SK-MEL-5 (cell line): ENCODE measurements around the gene PTDSS2. TPM values are rescaled to one million over a fixed set of nuclear protein-coding genes. Genes with fewer than 3 reads are reported as not detected.

Source experiments
- DNase-seq: peaks from one replicate; pipeline ENCODE4 v3.0.0-alpha.2; 2016; ENCODE audit warnings: low read depth, low spot score
- in situ Hi-C: cut with HindIII; loops from 2 replicates; pipeline ENCODE4 v1.10.0; 2016; ENCODE audit warnings: low sequenced_read_pairs, high pct_unique_total_duplicates, low pct_unique_long_range_greater_than_20kb
- small RNA-seq, 2 experiments: library from RNA; depleted of rRNA; stranded (forward); fragments of <200 nt; gene quantifications; one replicate each; pipeline ENCODE3, GENCODE V24; 2014
- total RNA-seq: library from RNA; depleted of rRNA; stranded (reverse); fragments of >200 nt; shearing (Covaris generic); gene quantifications from 2 replicates; pipeline ENCODE4 v1.2.3, GENCODE V29; 2014; rRNA removed

The PTDSS2 gene
- total RNA-seq, 1 experiment from 2014 or later, result 41.7 TPM

DNA sequence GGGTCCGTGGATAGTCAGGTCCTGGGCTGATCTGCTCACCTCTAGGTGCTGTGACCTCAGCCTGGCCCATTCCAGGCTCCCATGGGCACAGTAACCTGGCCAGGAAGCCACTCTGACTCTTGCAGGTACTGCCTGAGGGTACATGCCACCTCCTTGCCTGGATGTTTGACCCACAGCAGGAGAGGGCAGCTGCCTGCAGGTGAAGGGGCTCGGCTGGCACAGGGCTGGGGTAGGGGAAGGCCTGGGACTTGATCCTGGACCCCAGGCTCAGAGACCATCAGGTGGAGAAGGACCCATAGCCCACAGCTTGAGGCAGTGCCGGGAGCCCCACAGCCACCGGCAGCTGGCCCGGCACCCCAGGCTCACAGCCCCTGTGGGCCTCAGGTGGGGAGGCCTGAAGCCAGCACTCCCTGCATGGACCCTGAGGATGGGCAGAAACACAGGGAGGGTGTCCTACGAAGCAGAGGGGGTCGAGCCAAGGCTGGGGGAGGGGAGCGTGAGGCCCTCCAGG lies 89.9 kb downstream of the PTDSS2 start:
- in situ Hi-C loops, result no loop called here
- DNase-seq, result no peak

Small RNAs within 50 kb of the gene (small RNA-seq; reads per million reads assigned to genes)
- gene RN7SL838P, result 0 to 0.10 reads per million in 2 experiments

Other genes starting within 250 kb of the PTDSS2 start
- 15.5 and 16.3 TPM in 2 replicates for gene BET1L, start 242.9 kb upstream of the PTDSS2 start, total RNA-seq
- gene RIC8A, start 242.6 kb upstream of the PTDSS2 start, total RNA-seq, result 93.8 and 117 TPM in 2 replicates
- gene SIRT3, start 213.9 kb upstream of the PTDSS2 start, total RNA-seq, result 8.4 and 8.8 TPM in 2 replicates
- gene PSMD13, start 213.3 kb upstream of the PTDSS2 start, total RNA-seq, result 133 and 140 TPM in 2 replicates
- gene NLRP6, start 171.9 kb upstream of the PTDSS2 start, total RNA-seq, result 0.11 TPM in 1 of 2 replicates, not detected in the other
- gene PGGHG, start 161.2 kb upstream of the PTDSS2 start, total RNA-seq, result 12.6 and 14.9 TPM in 2 replicates
- gene IFITM5, start 150.8 kb upstream of the PTDSS2 start, total RNA-seq, result not detected in 2 replicates
- 4.2 and 8.0 TPM in 2 replicates for gene IFITM2, start 142.5 kb upstream of the PTDSS2 start, total RNA-seq
- 0.32 and 0.79 TPM in 2 replicates for gene IFITM1, start 136.2 kb upstream of the PTDSS2 start, total RNA-seq
- 30.3 and 40.0 TPM in 2 replicates for gene IFITM3, start 129.4 kb upstream of the PTDSS2 start, total RNA-seq
- gene B4GALNT4, start 80.8 kb upstream of the PTDSS2 start, total RNA-seq, result 1.1 and 1.4 TPM in 2 replicates
- gene PKP3, start 56.1 kb upstream of the PTDSS2 start, total RNA-seq, result not detected in 2 replicates
- gene SIGIRR, start 35.3 kb upstream of the PTDSS2 start, total RNA-seq, result 23.4 and 25.6 TPM in 2 replicates
- gene ANO9, start 8.3 kb upstream of the PTDSS2 start, total RNA-seq, result not detected in 2 replicates
- gene RNH1, start 57.0 kb downstream of the PTDSS2 start, total RNA-seq, result 178 and 180 TPM in 2 replicates
- gene HRAS, start 85.3 kb downstream of the PTDSS2 start, total RNA-seq, result 48.3 and 55.6 TPM in 2 replicates
- 0.11 and 0.13 TPM in 2 replicates for gene LRRC56, start 87.2 kb downstream of the PTDSS2 start, total RNA-seq
- gene LMNTD2, start 110.5 kb downstream of the PTDSS2 start, total RNA-seq, result 1.8 and 2.1 TPM in 2 replicates
- gene RASSF7, start 110.7 kb downstream of the PTDSS2 start, total RNA-seq, result 7.8 and 8.0 TPM in 2 replicates
- 22.0 and 22.6 TPM in 2 replicates for gene PHRF1, start 126.2 kb downstream of the PTDSS2 start, total RNA-seq
- 3.5 and 3.7 TPM in 2 replicates for gene IRF7, start 165.7 kb downstream of the PTDSS2 start, total RNA-seq
- gene CDHR5, start 174.7 kb downstream of the PTDSS2 start, total RNA-seq, result not detected in 2 replicates
- not detected in 2 replicates for gene SCT, start 176.9 kb downstream of the PTDSS2 start, total RNA-seq
- gene DRD4, start 187.0 kb downstream of the PTDSS2 start, total RNA-seq, result not detected in 2 replicates
- gene DEAF1, start 244.9 kb downstream of the PTDSS2 start, total RNA-seq, result 26.1 and 33.8 TPM in 2 replicates
- 6.5 and 10.8 TPM in 2 replicates for gene TMEM80, start 245.5 kb downstream of the PTDSS2 start, total RNA-seq